ENCODE results near the gene PARP1.
A peak's percentile ranks its signal among the peaks of the same experiment; 100 is the strongest.
"Not testable (repeated sequence)": the region's sequence is repeated elsewhere in the genome, so short reads cannot be mapped to it uniquely, and the experiment has no call there.

The PARP1 gene

DNA sequence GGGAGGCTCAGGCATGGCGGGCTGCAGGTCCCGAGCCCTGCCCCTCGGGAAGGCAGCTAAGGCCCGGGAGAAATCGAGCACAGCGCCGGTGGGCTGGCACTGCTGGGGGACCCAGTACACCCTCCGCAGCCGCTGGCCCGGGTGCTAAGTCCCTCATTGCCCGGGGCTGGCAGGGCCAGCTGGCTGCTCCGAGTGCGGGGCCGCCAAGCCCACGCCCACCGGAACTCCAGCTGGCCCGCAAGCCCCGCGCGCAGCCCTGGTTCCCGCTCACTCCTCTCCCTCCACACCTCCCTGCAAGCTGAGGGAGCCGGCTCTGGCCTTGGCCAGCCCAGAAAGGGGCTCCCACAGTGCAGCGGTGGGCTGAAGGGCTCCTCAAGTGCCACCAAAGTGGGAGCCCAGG, 18.5 kb upstream of the PARP1 start:
- H3K9me3 ChIP-seq (ENCODE audit: control insufficient read depth, low read length); H3K23ac ChIP-seq (ENCODE audit: low read length in 2 of 2); H4K8ac ChIP-seq (ENCODE audit: low read length); H2BK120ac ChIP-seq (ENCODE audit: low read depth, low read length); H2BK12ac ChIP-seq (ENCODE audit: low read length in 2 of 2); H3K9ac ChIP-seq (ENCODE audit: low read length); H3K4me3 ChIP-seq (ENCODE audit: insufficient read depth in 1 of 2, low read depth in 1 of 2, low read length in 2 of 2); H3K4me2 ChIP-seq (ENCODE audit: low read length, poor library complexity, severe bottlenecking); DNase-seq; H3K27ac ChIP-seq (ENCODE audit: low read length, poor library complexity, severe bottlenecking); H4K91ac ChIP-seq (ENCODE audit: low read length); H3K4ac ChIP-seq (ENCODE audit: low read depth in 1 of 2, low read length in 2 of 2); H3K36me3 ChIP-seq (ENCODE audit: control insufficient read depth in 1 of 2, insufficient read depth in 2 of 2, low read depth in 1 of 2, low read length in 2 of 2); H2AK5ac ChIP-seq (ENCODE audit: low read length, severe bottlenecking); H2AFZ ChIP-seq (ENCODE audit: low read depth, low read length); H3K18ac ChIP-seq (ENCODE audit: low read depth in 1 of 2, low read length in 2 of 2); H3K79me1 ChIP-seq (replicated peaks; ENCODE audit: low read length, poor library complexity, severe bottlenecking); H2BK15ac ChIP-seq (ENCODE audit: low read depth, poor library complexity, severe bottlenecking); H3K14ac ChIP-seq (ENCODE audit: low read length in 2 of 2); H2BK5ac ChIP-seq (ENCODE audit: low read depth, low read length, poor library complexity, severe bottlenecking): not testable (repeated sequence)
- 98% methylated on average over 15 of the region's 23 CpGs for WGBS
- Histone ChIP-seq H3K4me1 (ENCODE audit: control insufficient read depth, insufficient read depth, low read depth, low read length) (peaks cover 10% of the 10 kb centered on the region), H3K27me3 (ENCODE audit: control insufficient read depth in 1 of 2, insufficient read depth in 1 of 2, low read length in 2 of 2) (peaks cover 7 to 37% of the 10 kb centered on the region in 2 experiments)

DNA sequence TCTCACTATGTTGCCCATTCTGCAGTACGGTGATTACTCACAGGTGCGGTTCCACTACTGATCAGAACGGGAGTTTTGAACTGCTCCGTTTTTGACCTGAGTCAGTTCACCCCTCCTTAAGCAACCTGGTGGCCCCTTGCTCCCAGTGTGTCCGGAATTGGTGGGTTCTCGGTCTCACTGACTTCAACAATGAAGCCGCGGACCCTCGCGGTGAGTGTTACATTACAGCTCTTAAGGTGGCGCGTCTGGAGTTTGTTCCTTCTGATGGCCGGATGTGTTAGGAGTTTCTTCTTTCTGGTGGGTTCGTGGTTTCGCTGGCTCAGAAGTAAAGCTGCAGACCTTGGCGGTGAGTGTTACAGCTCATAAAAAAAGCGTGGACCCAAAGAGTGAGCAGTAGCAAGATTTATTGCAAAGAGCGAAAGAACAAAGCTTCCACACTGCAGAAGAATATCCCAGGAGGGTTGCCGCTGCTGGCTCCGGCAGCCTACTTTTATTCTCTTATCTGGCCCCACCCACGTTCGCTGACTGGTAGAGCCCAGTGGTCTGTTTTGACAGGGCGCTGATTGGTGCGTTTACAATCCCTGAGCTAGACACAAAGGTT, 17.6 kb upstream of the PARP1 start:
- no peaks in the 10 kb centered on the region for H3K36me3 ChIP-seq (ENCODE audit: control insufficient read depth in 1 of 2, insufficient read depth in 2 of 2, low read depth in 1 of 2, low read length in 2 of 2)
- H2BK5ac ChIP-seq (ENCODE audit: low read depth, low read length, poor library complexity, severe bottlenecking): no peak overlapping the region
- no peak overlapping the region for H4K8ac ChIP-seq (ENCODE audit: low read length)
- no peak overlapping the region for H2AFZ ChIP-seq (ENCODE audit: low read depth, low read length)
- WGBS: 85% methylated on average over 24 of the region's 24 CpGs
- peaks cover 10% of the 10 kb centered on the region for H3K4me1 ChIP-seq (ENCODE audit: control insufficient read depth, insufficient read depth, low read depth, low read length)
- H3K14ac ChIP-seq (ENCODE audit: low read length in 2 of 2): no peak overlapping the region
- H3K18ac ChIP-seq (ENCODE audit: low read depth in 1 of 2, low read length in 2 of 2): no peak overlapping the region
- no peak overlapping the region for H3K27ac ChIP-seq (ENCODE audit: low read length, poor library complexity, severe bottlenecking)
- no peak for DNase-seq
- no peak overlapping the region for H3K4me2 ChIP-seq (ENCODE audit: low read length, poor library complexity, severe bottlenecking)
- no peak overlapping the region for H4K91ac ChIP-seq (ENCODE audit: low read length)
- no peak overlapping the region for H3K9ac ChIP-seq (ENCODE audit: low read length)
- no peak overlapping the region for H3K23ac ChIP-seq (ENCODE audit: low read length in 2 of 2)
- H3K79me1 ChIP-seq (replicated peaks; ENCODE audit: low read length, poor library complexity, severe bottlenecking): no peaks in the 10 kb centered on the region
- H3K9me3 ChIP-seq (ENCODE audit: control insufficient read depth, low read length): no peaks in the 10 kb centered on the region
- H3K27me3 ChIP-seq (ENCODE audit: control insufficient read depth in 1 of 2, insufficient read depth in 1 of 2, low read length in 2 of 2): peaks cover 7 to 37% of the 10 kb centered on the region in 2 experiments
- no peak overlapping the region for H2BK120ac ChIP-seq (ENCODE audit: low read depth, low read length)
- H2BK15ac ChIP-seq (ENCODE audit: low read depth, poor library complexity, severe bottlenecking): no peak overlapping the region
- no peak overlapping the region for H2AK5ac ChIP-seq (ENCODE audit: low read length, severe bottlenecking)
- H2BK12ac ChIP-seq (ENCODE audit: low read length in 2 of 2): no peak overlapping the region
- H3K4me3 ChIP-seq (ENCODE audit: insufficient read depth in 1 of 2, low read depth in 1 of 2, low read length in 2 of 2): no peak overlapping the region
- H3K4ac ChIP-seq (ENCODE audit: low read depth in 1 of 2, low read length in 2 of 2): no peak overlapping the region

DNA sequence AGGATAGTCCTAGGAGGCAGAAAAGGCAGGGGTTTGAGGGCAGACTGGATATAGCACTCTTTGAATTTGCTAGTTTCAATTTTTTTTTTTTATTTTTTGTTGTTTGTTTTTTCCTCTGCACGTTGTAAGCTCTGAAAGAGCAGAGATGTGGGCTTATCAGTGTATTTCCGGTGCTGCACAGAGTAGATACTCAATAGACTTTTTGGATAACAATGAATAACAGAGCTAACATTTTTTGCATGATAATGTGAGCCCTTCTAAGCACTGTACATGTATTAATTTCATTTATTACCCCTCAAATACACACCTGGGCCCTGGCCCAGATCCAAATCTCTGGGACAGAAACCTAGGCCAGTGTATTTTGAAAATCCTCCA, 17.1 kb upstream of the PARP1 start:
- Histone ChIP-seq H4K91ac (ENCODE audit: low read length) (no peak overlapping the region), H3K4me3 (ENCODE audit: insufficient read depth in 1 of 2, low read depth in 1 of 2, low read length in 2 of 2) (no peak overlapping the region)
- 75% methylated on average over 2 of the region's 2 CpGs for WGBS

DNA sequence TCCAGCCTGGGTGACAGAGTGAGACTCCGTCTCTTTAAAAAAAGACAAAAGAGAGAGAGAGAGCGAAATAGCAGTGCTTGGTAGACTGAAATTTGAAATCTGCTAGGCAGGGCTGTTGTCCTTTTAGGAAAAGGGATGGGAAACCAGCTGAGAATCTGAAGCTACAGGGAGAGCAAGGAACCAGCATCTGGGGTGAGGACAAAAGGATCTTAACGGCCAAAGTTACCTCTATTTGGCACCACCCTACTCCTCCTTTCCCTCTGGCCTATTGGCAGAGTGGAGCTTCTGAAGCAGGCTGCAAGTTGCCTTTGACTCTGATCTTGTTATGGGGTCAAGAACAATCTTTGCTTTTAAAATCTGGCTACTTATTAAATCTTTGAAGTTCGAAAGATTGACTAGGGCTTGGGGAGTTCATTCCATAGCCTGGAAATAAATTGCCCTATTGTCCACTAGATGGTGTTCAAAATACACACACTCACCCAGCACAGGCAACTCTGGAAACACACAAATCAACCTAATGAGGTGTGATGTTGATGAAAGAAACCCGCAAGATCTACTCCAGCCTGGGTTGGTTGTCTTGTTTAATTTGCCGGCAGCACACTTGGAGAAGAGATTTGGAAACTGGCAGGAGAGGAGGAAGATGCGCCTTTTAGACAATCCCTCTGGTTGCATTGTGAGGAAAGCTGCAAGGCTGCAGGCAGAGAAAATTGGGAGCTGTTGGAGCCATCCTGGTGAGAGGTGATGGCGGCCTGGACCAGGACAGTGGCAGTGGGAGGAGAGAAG, 16.5 kb upstream of the PARP1 start:
- H2BK15ac ChIP-seq (ENCODE audit: low read depth, poor library complexity, severe bottlenecking): no peak overlapping the region
- WGBS: 76% methylated on average over 6 of the region's 8 CpGs

More for the DNA sequence above, 17.1 kb upstream of the PARP1 start:
- Histone ChIP-seq H3K27me3 (ENCODE audit: control insufficient read depth in 1 of 2, insufficient read depth in 1 of 2, low read length in 2 of 2) (peaks cover 7 to 37% of the 10 kb centered on the region in 2 experiments), H2AFZ (ENCODE audit: low read depth, low read length) (no peak overlapping the region), H4K8ac (ENCODE audit: low read length) (no peak overlapping the region), H2AK5ac (ENCODE audit: low read length, severe bottlenecking) (no peak overlapping the region), H3K9ac (ENCODE audit: low read length) (no peak overlapping the region), H2BK120ac (ENCODE audit: low read depth, low read length) (no peak overlapping the region), H3K23ac (ENCODE audit: low read length in 2 of 2) (no peak overlapping the region), H3K4me2 (ENCODE audit: low read length, poor library complexity, severe bottlenecking) (no peak overlapping the region), H3K18ac (ENCODE audit: low read depth in 1 of 2, low read length in 2 of 2) (no peak overlapping the region), H3K4me1 (ENCODE audit: control insufficient read depth, insufficient read depth, low read depth, low read length) (peaks cover 10% of the 10 kb centered on the region), H3K14ac (ENCODE audit: low read length in 2 of 2) (no peak overlapping the region), H3K27ac (ENCODE audit: low read length, poor library complexity, severe bottlenecking) (no peak overlapping the region), H3K36me3 (ENCODE audit: control insufficient read depth in 1 of 2, insufficient read depth in 2 of 2, low read depth in 1 of 2, low read length in 2 of 2) (no peaks in the 10 kb centered on the region), H2BK15ac (ENCODE audit: low read depth, poor library complexity, severe bottlenecking) (no peak overlapping the region), H3K79me1 (replicated peaks; ENCODE audit: low read length, poor library complexity, severe bottlenecking) (no peaks in the 10 kb centered on the region), H2BK12ac (ENCODE audit: low read length in 2 of 2) (no peak overlapping the region), H3K4ac (ENCODE audit: low read depth in 1 of 2, low read length in 2 of 2) (no peak overlapping the region), H2BK5ac (ENCODE audit: low read depth, low read length, poor library complexity, severe bottlenecking) (no peak overlapping the region), H3K9me3 (ENCODE audit: control insufficient read depth, low read length) (no peaks in the 10 kb centered on the region)
- DNase-seq: no peak

More for the DNA sequence above, 16.5 kb upstream of the PARP1 start:
- H2BK120ac ChIP-seq (ENCODE audit: low read depth, low read length): no peak overlapping the region
- no peak overlapping the region for H3K4me3 ChIP-seq (ENCODE audit: insufficient read depth in 1 of 2, low read depth in 1 of 2, low read length in 2 of 2)
- no peak overlapping the region for H2BK12ac ChIP-seq (ENCODE audit: low read length in 2 of 2)
- no peaks in the 10 kb centered on the region for H3K9me3 ChIP-seq (ENCODE audit: control insufficient read depth, low read length)
- peak; percentile 32 for DNase-seq
- H3K4me1 ChIP-seq (ENCODE audit: control insufficient read depth, insufficient read depth, low read depth, low read length): peaks cover 10% of the 10 kb centered on the region
- H4K91ac ChIP-seq (ENCODE audit: low read length): no peak overlapping the region
- H3K4ac ChIP-seq (ENCODE audit: low read depth in 1 of 2, low read length in 2 of 2): no peak overlapping the region
- H3K27ac ChIP-seq (ENCODE audit: low read length, poor library complexity, severe bottlenecking): no peak overlapping the region
- no peak overlapping the region for H2AK5ac ChIP-seq (ENCODE audit: low read length, severe bottlenecking)
- no peak overlapping the region for H3K23ac ChIP-seq (ENCODE audit: low read length in 2 of 2)
- H3K79me1 ChIP-seq (replicated peaks; ENCODE audit: low read length, poor library complexity, severe bottlenecking): no peaks in the 10 kb centered on the region
- no peak overlapping the region for H3K18ac ChIP-seq (ENCODE audit: low read depth in 1 of 2, low read length in 2 of 2)
- H3K27me3 ChIP-seq (ENCODE audit: control insufficient read depth in 1 of 2, insufficient read depth in 1 of 2, low read length in 2 of 2): peaks cover 7 to 37% of the 10 kb centered on the region in 2 experiments
- H3K9ac ChIP-seq (ENCODE audit: low read length): no peak overlapping the region
- no peak overlapping the region for H3K4me2 ChIP-seq (ENCODE audit: low read length, poor library complexity, severe bottlenecking)
- no peak overlapping the region for H4K8ac ChIP-seq (ENCODE audit: low read length)
- no peaks in the 10 kb centered on the region for H3K36me3 ChIP-seq (ENCODE audit: control insufficient read depth in 1 of 2, insufficient read depth in 2 of 2, low read depth in 1 of 2, low read length in 2 of 2)
- H2AFZ ChIP-seq (ENCODE audit: low read depth, low read length): no peak overlapping the region
- no peak overlapping the region for H2BK5ac ChIP-seq (ENCODE audit: low read depth, low read length, poor library complexity, severe bottlenecking)
- H3K14ac ChIP-seq (ENCODE audit: low read length in 2 of 2): no peak overlapping the region

All from mesenchymal stem cell (in vitro differentiated cells and primary cell).